HG03025 (cell line): ENCODE results near the gene GDNF.
"Not testable (repeated sequence)": the region's sequence is repeated elsewhere in the genome, so short reads cannot be mapped to it uniquely, and the experiment has no call there.

Source experiments
- ATAC-seq: cut with Tn5 transposase; IDR thresholded peaks from one replicate; pipeline ENCODE4 v1.9.1; 2021; ENCODE audit warnings: mild to moderate bottlenecking, moderate library complexity; ENCODE audit not compliant: unreplicated experiment, low FRiP score

GDNF gene, protein sequence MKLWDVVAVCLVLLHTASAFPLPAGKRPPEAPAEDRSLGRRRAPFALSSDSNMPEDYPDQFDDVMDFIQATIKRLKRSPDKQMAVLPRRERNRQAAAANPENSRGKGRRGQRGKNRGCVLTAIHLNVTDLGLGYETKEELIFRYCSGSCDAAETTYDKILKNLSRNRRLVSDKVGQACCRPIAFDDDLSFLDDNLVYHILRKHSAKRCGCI

GRCh38 chr5:37839407-37840052 is at the start of gene GDNF:
Gene GDNF (minus strand): TSS chr5:37840041. CDS start chr5:37834796, 5,245 bp downstream.
- ATAC-seq, result no peak

GRCh38 chr5:37888476-37888875 is 48.6 kb upstream of the GDNF start:
- no peak for ATAC-seq

- no peak for ATAC-seq
Observed at GRCh38 chr5:37886242-37886905, 46.5 kb upstream of the GDNF start.

DNA sequence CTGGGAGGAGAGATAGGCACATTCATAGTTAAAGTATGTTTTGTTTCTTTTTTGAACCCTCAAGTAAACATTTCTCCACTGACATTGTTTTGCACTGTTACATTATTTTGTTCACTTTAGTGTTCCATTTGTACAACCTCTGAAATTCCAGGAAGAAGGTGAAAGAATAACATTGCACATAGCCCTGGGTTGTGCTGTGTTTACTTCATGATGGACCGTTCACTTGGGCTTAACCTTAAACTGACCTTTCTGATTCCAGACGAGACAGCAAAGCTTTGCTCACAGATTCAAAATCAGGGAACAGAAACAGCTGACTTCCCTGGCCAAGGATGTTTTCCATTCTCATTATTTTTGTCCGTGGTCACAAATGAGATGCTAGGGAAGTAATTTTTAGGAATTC is 42.8 kb upstream of the GDNF start:
- ATAC-seq, result no peak

DNA sequence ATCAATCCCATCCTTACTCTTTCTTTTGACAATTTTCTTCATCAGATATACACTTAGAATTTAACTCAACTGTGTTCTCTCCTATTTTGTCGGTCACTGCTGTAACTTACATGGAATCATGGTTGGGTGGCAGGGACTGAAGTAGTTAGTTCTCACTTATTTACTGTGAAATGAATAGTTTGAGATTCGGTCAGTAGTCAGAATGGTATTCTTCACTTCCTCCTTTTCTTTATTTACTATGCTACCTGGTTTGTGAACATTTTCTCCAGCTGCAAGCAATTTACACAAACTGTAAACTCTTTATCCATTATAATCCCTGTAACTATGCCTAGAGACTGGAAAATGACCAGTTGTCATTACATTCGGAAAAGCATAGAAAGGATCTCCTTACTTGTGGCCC is 41.5 kb upstream of the GDNF start:
- peak; percentile 50 for ATAC-seq

DNA sequence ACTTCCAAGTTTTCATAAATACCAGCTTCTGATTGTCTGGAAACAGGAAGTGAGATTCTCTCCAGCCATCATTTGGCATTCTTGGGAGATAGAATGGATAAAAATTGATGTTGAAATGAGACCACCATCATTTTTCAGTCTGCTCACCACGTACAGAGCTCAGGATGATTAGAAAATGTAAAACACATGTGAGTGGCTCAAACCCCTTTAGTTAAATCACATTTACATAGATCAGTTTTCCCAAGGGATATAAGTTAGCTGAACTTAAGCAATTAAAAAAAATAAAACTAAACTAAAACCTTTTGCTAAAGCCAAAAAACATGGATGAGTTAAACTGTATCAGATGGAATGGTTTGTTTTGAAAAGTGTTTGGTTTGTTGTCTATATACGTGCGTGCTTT is 37.1 kb upstream of the GDNF start:
- ATAC-seq, result no peak

GRCh38 chr5:37876245-37876644 is 36.4 kb upstream of the GDNF start:
- no peak for ATAC-seq

DNA sequence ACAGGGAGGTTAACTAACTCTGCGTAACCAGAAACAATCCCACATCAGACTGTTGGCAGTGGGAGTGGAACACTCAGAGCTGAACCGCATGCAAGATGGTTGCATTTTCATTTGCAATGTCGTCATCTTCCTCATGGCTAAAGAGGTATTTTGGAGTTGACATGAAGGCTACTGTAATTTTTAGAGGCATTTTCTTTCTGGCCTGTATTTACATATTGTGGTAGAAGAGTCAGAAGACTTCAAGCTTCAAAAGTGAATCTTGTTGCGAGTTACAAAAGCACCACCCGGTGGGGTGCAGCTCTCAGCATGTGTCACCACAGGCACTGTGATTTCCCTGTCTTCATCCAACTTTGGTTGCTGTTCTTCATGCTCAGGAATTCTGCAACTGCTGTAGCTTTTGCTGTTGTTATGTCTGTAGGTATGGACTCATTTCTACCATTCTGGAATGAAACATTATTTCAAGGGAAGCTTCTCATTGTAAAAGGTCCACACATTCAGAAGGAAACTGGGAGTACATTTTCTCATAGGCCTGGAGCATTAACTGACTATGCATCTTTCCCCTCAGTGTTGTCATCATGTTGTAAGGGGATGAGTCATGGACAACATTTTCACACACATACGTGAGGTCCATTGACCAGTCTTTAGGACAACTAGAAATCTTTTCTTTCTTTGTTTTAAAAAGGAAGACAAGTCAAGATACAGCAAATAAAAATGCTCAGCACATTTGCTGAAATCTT is 35.4 kb upstream of the GDNF start:
- ATAC-seq, result no peak

- ATAC-seq, result no peak
Observed at GRCh38 chr5:37873988-37874387, 34.1 kb upstream of the GDNF start.

DNA sequence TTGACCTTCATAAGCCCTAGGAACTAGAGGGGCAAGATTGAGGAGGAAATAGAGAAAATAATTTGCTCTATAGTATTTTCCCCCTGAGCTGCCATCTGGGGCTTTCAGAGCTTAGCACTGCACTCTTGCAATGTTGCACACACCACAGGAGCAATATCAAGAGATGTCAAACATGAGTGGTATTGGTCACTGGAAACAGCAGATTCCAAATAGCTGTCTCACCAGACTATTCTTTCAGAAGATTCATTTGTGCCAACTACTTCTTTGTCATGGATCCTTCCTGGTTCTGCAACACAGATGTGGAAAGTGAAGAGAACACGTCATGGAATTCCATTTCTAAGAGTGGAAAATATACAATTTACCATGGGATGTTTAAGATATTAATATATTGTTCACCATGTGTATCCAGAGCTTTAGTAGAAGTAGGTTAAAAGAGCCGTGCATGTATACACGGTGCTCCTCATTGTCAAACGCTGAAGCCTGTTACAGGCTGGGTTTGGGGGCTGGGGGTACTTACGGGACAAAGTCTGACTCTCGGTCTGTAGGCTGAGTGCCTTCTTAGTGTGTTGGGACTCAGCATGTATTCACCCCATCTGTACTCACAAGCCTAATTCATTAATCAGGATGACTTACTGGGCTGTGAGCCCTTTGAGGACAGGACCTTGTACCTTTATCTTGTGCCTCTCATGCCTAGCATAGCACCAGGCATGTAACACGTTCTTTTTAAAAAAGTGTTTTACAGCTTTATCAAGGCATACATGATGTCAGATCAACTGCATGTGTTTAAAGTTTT is 31.4 kb upstream of the GDNF start:
- no peak for ATAC-seq

- no peak for ATAC-seq
Observed at GRCh38 chr5:37869216-37869615, 29.4 kb upstream of the GDNF start.

DNA sequence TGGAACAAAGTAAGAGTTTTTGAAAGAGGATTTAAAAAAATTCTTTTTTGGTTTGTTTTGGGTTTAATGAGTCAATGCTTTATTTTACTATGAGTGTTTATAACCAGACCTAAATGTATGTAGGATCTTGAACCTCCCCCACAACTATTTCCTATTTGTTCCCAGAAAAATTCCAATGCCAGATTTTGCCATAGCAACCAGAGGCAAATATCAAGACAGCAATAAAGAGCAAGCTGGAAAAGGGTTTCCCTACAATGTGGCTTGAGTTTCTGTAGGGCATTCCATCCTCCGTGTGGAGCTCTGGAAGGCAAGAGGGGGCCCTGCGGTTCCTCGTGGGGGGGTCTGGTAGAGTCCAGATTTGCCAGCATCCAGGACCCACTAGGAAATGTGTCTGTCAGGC is 27.8 kb upstream of the GDNF start:
- no peak for ATAC-seq

DNA sequence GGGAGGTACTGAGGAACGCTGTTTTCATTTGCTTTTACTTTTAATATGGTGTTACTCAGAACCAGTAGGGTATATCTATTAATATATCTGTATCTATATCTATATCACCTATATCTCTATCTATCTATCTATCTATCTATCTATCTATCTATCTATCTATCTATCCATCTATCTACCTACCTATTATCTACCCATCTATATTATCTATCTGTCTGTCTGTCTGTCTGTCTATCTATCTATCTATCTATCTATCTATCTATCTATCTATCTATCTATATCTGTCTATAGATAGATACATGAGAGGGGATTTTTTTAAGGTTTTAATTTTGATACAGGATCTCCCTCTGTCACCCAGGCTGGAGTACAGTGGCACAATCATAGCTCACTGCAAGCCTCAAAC is 23.1 kb upstream of the GDNF start:
- ATAC-seq, result not testable (repeated sequence)

- no peak for ATAC-seq
Observed at GRCh38 chr5:37860206-37860605, 20.4 kb upstream of the GDNF start.

DNA sequence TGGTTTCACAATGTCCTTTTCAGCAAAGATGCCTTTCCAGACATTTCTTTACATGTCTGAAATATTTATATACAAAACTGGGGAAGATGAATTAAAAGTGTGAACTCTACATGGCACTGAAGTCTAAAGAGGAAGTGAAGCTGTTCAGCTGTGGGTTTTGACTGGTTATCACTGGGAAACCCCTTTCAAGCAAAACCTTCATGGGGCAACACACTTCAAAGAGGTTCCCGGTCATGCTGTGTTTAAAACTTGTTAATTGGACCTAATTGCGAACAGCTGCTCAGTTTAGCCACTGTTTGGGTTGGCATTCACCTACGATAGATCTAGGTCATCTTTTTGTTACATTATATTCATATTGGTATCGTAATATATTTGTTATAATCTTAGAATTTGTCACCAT is 20.0 kb upstream of the GDNF start:
- ATAC-seq, result peak; percentile 97

GRCh38 chr5:37858250-37858649 is 18.4 kb upstream of the GDNF start:
- no peak for ATAC-seq

DNA sequence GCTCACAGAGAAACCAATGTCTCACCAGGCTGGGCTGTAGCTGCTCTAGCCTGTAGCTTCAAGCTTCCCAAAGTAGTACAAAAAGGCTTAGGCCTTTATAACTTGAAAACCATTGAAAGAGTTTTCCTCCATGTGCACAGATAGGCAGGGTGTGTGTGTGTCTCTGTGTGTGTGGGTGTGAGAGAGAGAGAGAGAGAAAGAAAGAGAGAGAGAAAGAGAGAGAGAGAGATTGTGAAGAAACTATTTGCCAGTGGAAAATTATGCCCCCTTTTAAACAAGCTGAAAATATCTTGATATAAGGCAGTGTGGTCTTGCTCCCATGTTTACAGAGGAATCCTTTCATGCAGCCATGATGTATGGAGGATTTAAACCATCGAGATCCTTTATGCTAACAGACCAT is 17.9 kb upstream of the GDNF start:
- ATAC-seq, result no peak

- ATAC-seq, result no peak
Observed at GRCh38 chr5:37855438-37855837, 15.6 kb upstream of the GDNF start.

DNA sequence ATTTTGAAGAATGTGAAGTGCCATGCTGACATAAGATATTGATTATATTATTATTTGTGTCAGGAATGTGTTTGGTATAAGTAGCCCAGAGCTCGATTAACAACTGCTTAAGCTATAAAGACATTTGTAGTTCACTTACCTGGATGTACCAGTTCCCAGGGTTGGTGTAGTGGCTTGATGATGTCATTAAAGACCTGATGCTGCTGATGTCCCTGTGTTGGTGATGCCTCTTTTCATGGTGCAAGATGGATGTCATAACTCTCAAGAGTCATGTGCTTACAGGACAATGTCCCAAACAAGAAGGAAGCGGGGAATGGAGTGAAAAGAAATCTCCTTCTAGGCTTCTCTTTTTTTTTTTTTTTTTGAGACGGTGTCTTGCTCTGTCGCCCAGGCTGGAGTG is 11.5 kb upstream of the GDNF start:
- ATAC-seq, result no peak

GRCh38 chr5:37850226-37850865 is 10.5 kb upstream of the GDNF start:
- no peak for ATAC-seq
